HG03066 (cell line): Measurements from ENCODE around the gene CNTF.
"Not testable (repeated sequence)": the region's sequence is repeated elsewhere in the genome, so short reads cannot be mapped to it uniquely, and the experiment has no call there.

Experiments
- ATAC-seq: cut with Tn5 transposase; IDR thresholded peaks from one replicate; pipeline ENCODE4 v1.9.1; 2021; ENCODE audit warnings: low read depth; ENCODE audit not compliant: unreplicated experiment

The CNTF gene, protein sequence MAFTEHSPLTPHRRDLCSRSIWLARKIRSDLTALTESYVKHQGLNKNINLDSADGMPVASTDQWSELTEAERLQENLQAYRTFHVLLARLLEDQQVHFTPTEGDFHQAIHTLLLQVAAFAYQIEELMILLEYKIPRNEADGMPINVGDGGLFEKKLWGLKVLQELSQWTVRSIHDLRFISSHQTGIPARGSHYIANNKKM

DNA sequence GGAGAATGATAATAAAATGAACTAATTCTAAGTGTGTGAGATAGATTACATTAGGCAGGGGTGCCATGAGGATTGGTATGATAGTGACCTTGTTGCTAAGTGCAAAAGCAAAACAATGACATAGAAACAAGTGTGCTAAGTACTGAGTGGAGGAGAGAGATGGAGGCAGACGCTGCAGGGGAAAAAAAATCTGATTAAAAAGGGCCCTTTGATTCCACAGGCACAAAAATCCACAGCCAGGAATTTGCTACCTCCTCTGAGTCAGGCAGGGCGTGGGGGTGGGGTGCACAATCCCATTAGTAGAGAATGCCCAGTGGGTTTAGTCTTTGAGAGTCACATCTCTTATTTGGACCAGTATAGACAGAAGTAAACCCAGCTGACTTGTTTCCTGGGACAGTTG, at the start of gene CNTF:
CNTF (plus strand) TSS at position 322 of the 400 bp plus-strand sequence. CDS start 88 bp downstream, outside the sequence.
- ATAC-seq: no peak

DNA sequence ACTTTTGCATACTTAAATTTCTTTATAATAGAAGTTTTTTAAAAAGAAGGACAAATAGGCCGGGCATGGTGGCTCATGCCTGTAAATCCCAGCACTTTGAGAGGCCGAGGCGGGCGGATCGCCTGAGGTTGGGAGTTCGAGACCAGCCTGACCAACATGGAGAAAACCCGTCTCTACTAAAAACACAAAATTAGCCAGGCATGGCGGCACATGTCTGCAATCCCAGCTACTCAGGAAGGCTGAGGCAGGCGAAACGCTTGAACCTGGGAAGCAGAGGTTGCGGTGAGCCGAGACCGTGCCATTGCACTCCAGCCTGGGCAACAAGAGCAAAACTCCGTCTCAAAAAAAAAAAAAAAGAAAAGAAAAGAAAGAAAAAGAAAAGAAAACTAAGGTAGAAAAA, 49.6 kb upstream of the CNTF start:
- ATAC-seq: not testable (repeated sequence)

DNA sequence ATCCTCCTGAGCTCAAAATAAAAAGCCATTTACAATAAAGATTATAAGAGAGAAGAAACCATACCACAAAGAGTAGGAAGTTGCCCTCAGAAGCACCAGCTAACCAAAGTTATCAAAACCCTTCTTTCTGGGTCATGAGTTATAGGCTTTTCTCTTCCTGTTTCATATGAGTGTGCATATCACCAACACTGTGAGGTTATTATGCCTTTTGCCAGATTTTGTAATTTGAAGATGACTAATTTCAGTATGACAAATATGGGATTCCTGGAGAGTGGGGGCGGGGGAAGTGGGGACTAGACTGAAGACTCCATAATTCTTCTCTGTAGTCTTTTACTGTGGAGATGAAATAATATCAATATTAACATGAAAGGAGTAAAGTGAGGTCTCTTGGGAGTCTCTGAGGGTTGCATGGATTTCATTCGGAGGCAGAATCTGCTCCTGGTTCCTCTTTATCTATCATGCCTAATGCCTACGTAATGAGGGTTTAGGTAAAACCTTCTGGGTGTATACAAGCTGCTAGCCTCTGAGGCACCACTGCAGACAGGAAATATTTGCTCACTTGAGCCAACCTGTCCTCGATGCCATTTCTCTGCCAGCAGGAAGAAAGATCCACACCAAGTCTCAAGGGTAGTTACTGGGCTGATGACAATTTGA, 48.9 kb upstream of the CNTF start:
- no peak for ATAC-seq

DNA sequence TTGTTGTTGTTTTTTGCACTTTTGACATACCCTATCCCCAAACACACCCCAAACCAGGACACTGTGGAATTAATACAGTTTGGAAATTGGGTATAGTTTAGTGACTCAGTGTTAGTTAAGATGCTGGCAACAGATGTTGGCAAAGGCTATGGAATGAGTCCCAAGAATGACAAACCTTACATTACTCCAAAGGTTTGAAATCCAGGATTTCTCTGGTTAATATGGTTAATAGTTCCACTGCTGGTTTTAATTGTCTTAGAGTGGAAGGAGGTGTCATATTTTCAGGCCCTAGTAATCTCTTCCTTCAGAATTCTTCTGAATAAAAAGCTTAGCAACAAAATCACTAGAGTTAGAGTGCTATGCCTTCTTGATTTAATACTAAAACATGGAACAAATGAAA, 47.6 kb upstream of the CNTF start:
- no peak for ATAC-seq

DNA sequence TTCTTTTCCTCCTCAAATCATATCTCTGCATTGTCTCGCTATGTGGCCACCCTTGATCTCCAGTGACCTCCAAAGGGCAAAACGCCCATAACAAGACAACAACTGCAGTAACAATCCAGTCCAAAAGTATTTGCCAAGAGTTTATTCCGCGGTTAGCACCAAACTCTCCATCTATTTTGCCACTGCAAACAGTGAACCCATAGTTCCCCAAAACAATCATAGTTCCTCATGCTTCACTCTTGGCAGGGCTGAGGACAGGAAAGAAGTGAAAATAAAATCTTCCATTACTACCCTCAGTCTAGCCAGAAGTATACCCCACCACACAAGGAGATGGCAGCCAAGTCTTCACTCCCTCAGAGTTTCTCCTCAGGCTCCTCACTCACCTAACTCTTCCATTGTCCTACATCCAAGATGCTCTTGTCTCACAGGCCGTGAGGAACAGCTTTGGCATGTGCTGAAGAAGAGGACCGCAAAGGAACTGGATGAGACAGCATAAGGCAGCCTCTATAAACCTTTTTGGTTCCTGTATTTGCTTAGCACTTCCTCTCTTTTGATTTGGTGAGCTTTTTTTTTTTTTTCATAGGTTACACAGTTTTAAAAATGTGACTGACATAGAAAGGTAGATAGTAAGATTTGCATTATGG, 47.0 kb upstream of the CNTF start, which contains the start of gene LPXN:
LPXN (minus strand) TSS at position 480 of the 644 bp plus-strand sequence; CDS start at position 396, 84 bp downstream.
- ATAC-seq: no peak

DNA sequence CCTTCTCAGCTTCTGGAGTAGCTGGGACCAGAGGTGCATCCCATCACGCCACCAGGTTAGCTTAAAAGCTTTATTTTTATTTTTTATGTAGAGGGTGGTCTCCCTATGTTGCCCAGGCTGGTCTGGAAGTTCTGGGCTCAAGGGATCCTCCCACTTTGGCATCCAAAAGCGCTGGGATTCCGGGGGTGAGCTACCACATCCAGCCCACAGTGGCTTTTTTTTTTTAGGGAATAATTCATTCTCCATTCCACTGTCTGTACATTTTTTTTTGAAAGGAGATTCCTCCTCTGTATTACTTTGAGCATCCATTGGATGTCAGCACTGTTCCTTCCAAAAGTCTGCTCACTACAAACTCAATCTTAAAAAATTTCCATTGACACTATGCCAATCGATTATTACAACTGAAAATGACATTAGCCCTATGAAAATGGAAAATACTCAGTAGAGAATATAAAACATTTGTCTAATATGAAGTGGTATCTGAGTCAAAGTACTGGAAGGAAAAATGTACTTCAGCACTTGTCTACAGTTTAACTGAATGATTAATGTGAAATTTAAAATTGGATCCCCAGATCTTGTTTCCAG, 45.5 kb upstream of the CNTF start:
- no peak for ATAC-seq

DNA sequence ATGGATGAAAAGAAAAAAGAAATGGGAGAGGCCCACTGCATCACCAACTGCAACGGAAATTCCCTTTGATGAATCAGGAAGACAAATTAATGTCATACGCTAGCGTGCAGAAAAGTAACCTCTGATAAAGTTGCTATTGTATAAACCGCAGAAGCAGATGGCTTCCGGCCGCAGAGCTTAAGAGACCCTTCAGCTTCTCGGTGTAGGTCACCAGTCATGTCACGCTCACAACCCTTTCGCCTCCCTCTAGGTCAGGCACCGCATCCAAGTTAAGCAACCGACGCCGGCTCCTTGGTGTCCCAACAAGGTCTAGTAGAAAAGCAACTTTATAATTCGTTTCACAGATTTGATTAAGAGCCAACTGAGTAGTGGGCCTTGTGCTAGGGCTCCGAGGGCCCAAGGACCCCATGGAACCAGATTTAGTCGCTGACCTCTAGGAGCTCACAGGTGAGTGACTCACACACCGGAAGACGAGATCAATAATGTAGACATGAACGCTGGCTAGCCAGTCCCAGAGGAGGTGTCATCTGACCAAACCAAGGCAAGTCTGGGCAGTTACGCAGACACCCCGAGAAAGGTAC, 44.8 kb upstream of the CNTF start:
- ATAC-seq: peak; percentile 52

DNA sequence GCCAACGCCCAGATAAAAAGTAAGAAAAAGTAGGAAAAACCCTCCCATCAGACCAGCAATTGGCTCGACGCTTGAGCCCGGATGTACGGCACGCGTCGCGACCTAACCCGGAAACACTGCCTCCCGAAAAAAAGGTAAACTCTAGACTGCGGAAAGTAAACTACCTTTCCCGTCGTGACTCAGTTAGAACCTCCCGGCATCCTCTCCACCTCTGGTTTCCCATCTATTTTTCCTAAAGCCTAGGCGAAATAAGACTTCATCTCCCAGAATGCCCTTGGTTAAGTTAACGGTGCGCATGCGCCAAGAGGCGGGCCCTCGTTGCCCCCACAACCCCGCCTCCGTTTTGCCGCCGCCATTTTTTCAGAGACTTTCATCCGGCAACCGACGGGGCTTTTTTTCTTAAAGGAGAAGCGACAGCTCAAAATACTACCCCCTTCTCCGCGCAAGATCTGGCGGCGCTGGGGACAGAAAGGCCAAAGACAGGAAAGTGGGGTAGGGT, 44.3 kb upstream of the CNTF start:
- peak; percentile 37 for ATAC-seq

DNA sequence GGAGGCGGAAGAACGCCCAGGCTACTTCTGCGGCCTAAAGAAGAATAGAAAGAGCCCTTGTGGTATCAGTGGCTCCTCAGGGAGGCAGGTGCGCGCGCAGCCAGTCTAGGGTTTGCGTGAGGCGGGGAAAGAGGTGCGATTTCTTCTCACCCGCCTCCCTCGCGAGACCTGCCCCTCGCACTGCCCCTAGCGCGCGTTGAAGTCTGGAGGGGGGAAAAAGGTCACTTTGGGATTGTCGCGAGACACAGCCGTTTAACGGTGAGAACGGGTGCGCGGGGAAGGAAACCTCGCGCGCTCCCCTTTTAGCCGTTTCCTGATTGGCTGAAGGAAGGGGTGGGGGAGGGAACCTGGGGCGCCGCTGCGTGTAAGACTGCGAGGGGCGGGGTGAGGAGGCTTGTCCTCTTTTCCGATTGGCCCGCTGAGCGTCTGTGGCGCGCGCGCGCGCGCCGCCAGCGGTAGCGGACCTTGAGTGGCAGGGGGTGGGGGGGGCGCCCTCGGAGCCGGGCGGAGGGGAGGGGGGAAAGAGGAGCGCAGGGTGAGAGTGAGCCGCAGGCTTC, 43.8 kb upstream of the CNTF start, which contains the start of gene ZFP91:
ZFP91 (plus strand) TSS at position 429 of the 557 bp plus-strand sequence. CDS start 219 bp downstream, outside the sequence.
- ATAC-seq: peak; percentile 25

DNA sequence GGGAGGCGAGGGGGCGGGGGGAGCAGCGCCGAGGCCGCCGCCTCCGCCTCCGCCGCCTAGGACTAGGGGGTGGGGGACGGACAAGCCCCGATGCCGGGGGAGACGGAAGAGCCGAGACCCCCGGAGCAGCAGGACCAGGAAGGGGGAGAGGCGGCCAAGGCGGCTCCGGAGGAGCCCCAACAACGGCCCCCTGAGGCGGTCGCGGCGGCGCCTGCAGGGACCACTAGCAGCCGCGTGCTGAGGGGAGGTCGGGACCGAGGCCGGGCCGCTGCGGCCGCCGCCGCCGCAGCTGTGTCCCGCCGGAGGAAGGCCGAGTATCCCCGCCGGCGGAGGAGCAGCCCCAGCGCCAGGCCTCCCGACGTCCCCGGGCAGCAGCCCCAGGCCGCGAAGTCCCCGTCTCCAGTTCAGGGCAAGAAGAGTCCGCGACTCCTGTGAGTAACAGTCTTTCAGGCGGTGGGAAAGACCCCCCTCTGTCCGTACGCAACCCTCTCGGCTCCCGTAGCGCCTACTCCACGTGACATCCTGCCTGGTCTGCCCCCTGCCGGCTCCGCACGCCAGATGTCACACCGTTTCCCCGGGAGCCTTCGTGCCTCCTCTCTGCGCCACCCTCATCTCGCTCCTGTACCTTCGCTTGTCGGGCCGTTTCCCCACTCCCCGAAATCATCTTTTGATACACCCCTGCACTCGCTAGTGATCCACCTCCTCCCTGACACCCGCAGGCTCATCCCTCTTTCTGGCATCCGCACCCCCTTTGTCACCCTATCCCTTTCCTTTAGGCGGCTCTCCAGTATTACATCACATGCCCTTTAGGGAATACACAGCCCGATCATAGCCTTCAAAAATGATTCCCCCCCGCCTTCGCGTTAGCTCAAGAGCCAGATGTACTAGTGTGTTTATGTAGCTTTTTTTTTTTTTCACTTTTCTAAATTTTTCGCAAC, 43.0 kb upstream of the CNTF start:
- ATAC-seq: peak; percentile 40

DNA sequence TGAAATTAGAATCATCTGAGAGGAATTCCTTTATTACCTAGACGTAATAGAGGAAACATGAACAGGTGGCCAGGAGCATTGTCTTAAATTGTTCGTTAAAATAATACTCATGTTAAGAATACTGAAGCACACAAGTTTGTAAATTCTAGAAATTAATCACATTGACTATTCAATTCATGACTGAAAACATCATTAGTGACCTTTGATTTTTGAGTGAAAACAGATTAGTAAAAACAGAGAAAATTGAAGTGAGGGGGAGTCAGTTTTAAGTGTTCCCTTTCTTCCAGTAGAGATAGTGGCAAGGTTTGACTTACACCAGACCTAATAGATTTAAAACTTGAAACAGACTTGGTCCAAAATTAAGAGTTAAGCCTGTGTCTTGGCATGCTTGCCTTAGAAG, 42.2 kb upstream of the CNTF start:
- ATAC-seq: no peak

DNA sequence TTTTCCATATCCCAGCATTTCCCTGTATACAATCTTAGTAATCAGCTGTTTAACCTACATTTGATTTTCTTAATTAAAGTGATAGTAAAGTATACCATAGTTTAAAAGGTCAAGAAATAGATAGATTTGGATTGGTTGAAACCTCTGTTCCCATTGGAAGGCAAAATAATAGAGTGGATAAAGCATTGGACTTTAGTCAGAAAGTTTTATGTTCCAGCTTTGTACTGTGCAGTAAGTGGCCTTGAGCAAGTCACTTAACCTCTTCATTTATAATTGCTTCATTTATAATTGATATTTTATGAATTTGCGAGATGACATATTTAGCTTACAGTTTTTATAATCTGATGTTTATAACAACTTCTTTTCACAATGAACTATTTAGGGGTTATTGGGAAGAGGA, 40.0 kb upstream of the CNTF start:
- no peak for ATAC-seq

DNA sequence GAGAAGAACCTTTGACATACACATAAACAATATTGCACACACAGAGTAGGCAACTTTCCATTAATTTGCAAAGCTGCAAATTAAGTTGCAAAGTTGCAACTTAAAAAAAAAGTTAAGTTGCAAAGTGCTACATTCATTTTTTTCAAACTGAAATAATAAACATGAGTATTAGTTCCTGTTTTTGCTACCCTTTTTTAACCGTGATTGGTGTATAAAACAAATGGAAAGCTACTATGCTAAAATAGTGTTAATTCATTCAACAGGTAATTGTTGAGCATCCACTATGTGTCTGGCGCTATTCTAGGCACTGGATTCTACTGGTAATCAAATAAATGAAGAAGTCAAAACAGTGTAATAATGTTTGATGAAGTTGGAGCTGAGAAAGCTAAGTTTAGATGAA, 35.5 kb upstream of the CNTF start:
- ATAC-seq: no peak

DNA sequence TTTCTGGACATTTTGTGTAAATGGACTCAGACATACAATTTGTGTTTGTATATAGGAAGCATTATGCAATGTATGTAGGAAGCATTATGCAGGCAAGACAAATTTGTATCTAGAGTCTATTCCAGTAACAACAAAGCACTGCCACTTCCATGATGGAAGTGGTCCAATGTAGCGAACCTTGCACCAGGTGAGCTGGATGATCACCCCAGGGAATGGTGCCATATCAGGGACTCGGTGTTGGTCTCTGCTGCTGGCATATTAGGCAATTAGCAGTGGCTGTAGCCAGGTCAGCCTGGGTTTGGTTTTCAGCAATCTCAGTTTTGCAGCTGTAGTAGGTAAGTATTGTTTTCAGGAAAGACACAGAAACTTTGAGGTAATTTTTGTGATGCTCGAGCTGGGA, 30.8 kb upstream of the CNTF start:
- ATAC-seq: no peak

DNA sequence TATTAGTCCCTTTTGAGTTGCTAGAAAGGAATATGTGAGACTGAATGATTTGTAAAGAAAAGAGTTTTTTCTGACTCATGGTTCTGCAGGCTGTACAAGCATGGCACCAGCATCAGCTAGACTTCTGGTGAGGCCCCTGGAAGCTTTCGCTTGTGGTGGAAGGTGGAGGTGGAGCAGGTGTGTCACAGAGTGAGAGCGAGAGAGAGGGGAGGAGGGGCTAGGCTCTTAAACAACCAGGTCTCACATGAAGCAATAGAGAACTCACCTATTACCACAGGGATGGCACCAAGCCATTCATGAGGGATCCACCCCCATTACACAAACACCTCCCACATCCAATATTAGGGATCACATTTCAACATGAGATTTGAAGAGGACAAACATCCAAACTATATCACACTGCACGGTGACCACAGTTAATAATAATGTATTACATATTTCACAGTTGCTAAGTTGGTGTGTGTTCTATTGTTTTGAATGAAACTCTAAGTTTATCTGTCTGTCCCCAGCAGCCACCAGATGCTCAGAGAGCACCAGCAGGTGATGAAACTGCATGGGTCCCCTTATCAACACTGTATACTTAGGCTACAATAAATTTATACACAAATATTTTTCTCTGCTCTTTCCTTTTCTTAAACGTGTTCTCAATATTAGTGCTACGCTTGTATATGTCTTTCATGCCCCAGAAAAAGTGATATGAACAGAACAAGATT, 29.5 kb upstream of the CNTF start:
- no peak for ATAC-seq

DNA sequence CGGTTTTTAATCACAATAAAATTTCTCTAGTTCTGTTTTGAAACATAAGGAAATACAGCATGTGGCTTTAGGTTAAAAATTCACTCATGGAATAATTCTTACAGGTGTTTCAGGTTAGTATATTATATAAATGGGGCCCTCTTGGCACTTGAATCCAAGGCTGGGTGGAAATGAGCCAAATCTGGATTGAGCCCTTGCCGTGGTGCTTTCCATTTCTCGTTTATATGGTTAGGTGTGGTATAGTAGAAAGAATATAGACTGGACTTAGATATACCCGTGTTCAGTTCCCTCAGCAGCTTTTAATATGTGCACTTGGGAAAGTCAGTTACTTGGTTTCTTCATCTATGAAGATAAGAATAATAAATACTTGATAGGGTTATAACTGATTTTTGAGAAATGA, 27.6 kb upstream of the CNTF start:
- no peak for ATAC-seq

DNA sequence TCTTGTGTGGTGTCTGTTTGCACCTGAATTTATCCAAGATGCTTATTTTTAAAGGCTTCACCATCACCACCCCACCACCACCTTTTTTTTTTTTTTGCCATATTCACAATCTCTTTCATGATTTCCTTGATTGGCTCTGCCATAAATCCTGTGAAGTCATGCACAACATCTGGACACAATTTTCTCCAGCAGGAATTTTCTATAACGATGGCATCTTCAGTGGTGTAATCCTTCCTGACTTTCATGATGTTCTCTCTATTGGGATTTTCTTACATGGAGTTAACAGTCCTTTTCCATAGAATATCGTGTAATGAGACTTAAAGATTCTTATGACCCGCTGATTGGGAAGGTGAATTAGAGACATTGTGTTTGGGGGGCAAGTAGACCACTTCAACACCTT, 25.8 kb upstream of the CNTF start:
- no peak for ATAC-seq

DNA sequence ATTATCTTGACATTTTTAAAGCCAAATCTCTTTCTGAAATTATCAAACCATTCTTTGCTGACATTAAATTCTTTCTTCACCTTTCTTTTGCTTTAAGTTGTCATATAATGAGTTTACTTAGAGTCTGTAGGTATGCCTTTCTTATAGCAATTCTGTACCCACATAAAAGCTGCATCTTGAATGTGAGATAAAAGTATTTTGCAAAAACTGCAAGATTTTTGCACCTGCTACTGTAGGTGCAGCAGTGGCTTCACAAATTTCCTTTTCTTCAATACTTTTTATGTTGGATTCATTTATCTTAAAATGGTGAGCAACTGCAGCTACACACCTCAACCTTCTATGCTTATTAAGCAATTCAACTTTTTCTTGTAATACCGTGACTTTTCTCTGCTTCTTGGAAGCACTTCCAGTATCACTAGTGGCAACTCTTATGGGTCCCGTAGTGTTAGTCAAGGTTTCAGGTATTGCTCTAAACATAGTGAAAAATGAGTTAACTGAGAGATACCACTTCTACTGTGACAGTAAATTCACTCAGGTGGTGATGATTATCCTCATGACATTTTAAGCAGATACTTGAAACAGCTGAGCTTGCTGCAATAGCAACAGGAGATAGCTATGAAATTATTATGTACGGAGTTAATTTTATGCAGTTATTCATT, 24.9 kb upstream of the CNTF start:
- ATAC-seq: no peak
